Thoracic aorta (tissue), 2 donors: ENCODE measurements around the gene CRTAC1. TPM values are rescaled to one million over a fixed set of nuclear protein-coding genes. Genes with fewer than 3 reads are reported as not detected.

Experiments
- ATAC-seq: fragments of 150-250 bp; one replicate; pipeline ENCODE4 v1.8.0; 2017; ENCODE audit warnings: low read depth; ENCODE audit not compliant: insufficient number of reproducible peaks, low FRiP score
- DNase-seq: peaks from one replicate; pipeline ENCODE4 v3.0.0-alpha.2; 2020; ENCODE audit warnings: low spot score
- H3K27ac ChIP-seq, 2 donors: fragments of 200-600 bp; sonication (generic); 1 replicate in 1 of 2; 2 replicates in 1 of 2; pipeline ENCODE4 v1.5.1; 2016; ENCODE audit warnings: mild to moderate bottlenecking in 2 of 2, moderate library complexity in 2 of 2
- H3K27me3 ChIP-seq: fragments of 200-600 bp; sonication (generic); replicated peaks from 2 replicates; pipeline ENCODE4 v1.6.0; 2016; ENCODE audit warnings: mild to moderate bottlenecking; ENCODE audit not compliant: insufficient read depth
- H3K36me3 ChIP-seq: fragments of 200-600 bp; sonication (generic); one replicate; pipeline ENCODE4 v1.5.1; 2016
- H3K4me1 ChIP-seq, 2 donors: fragments of 200-600 bp; sonication (generic); 1 replicate in 1 of 2; 2 replicates in 1 of 2; pipeline versions ENCODE4 v1.5.1 to v1.6.0; 2016; ENCODE audit warnings: low read depth in 2 of 2, mild to moderate bottlenecking in 1 of 2; ENCODE audit not compliant: control insufficient read depth in 1 of 2
- H3K4me3 ChIP-seq: fragments of 200-600 bp; sonication (generic); 2 replicates; pipeline ENCODE4 v1.5.1; 2016; ENCODE audit warnings: mild to moderate bottlenecking
- H3K9me3 ChIP-seq: fragments of 200-600 bp; sonication (generic); 2 replicates; pipeline ENCODE4 v1.5.1; 2016
- total RNA-seq, 2 donors: library from RNA; depleted of rRNA; stranded (reverse); fragments of >200 nt; gene quantifications; one replicate each; pipeline versions ENCODE4 v1.1.0 to v1.2.3, GENCODE V29; 2016
- TF ChIP-seq, protein P1 (sequence below): fragments of 200-600 bp; sonication (generic); IDR thresholded peaks from one replicate; pipeline ENCODE4 v1.5.1; 2019; ENCODE audit warnings: antibody characterized with exemption

CRTAC1 gene
- total RNA-seq, 2 donors from 2014 or later = 4.3 to 5.2 TPM

DNA sequence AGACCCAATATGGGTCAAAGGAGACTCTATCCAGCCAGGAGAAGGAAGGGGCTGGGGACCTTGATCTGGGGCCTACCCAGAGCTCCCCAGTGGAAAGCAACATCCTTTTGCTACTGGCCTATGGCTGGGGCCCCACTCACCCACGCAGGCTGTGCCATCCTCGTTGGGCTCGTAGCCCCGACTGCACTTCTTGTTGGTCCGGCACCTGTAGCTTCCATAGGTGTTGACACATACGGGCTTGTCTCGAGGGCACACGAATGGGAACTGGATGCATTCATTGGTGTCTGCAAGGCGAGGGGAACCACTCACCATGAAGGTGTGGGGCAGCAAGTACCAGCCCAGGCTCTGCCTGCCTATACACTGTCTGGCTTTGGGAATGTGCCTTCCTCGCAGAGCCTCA is 150.3 kb downstream of the CRTAC1 start:
- DNase-seq (no peak), ATAC-seq (no peak)
- TF ChIP-seq, protein P1, sequence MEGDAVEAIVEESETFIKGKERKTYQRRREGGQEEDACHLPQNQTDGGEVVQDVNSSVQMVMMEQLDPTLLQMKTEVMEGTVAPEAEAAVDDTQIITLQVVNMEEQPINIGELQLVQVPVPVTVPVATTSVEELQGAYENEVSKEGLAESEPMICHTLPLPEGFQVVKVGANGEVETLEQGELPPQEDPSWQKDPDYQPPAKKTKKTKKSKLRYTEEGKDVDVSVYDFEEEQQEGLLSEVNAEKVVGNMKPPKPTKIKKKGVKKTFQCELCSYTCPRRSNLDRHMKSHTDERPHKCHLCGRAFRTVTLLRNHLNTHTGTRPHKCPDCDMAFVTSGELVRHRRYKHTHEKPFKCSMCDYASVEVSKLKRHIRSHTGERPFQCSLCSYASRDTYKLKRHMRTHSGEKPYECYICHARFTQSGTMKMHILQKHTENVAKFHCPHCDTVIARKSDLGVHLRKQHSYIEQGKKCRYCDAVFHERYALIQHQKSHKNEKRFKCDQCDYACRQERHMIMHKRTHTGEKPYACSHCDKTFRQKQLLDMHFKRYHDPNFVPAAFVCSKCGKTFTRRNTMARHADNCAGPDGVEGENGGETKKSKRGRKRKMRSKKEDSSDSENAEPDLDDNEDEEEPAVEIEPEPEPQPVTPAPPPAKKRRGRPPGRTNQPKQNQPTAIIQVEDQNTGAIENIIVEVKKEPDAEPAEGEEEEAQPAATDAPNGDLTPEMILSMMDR = no peak
- Histone ChIP-seq H3K4me1 (peaks cover 0 to 10% of the 10 kb centered on the region in 2 donors), H3K4me3 (no peak overlapping the region), H3K27ac (no peak overlapping the region), H3K9me3 (no peaks in the 10 kb centered on the region), H3K27me3 (no peaks in the 10 kb centered on the region), H3K36me3 (no peaks in the 10 kb centered on the region)

DNA sequence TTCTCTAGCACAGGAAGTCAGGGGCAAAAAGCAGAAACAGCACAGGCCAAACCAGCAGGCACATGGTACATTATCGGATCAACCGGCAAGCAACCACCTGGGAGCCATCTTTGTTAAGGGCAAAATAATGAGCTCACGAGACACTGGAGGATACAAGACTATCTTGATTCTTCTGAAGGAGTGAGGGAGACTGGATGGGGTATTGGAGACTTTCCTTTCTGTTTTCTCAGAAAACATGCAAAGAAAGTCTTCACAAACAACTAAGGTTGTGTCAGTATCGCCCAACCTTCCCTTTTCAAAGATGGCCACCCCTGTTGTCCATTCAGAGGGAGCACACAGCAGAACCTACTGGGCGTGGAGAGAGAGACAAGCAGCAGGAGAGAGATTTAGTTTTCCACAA is 151.2 kb downstream of the CRTAC1 start:
- DNase-seq (no peak), ATAC-seq (no peak)
- no peaks in the 10 kb centered on the region for H3K36me3 ChIP-seq
- no peak overlapping the region for H3K27ac ChIP-seq
- H3K27me3 ChIP-seq = no peaks in the 10 kb centered on the region
- H3K9me3 ChIP-seq = no peaks in the 10 kb centered on the region
- H3K4me3 ChIP-seq = no peak overlapping the region
- TF ChIP-seq, protein P1 = no peak
- H3K4me1 ChIP-seq = peaks cover 0 to 10% of the 10 kb centered on the region in 2 donors

DNA sequence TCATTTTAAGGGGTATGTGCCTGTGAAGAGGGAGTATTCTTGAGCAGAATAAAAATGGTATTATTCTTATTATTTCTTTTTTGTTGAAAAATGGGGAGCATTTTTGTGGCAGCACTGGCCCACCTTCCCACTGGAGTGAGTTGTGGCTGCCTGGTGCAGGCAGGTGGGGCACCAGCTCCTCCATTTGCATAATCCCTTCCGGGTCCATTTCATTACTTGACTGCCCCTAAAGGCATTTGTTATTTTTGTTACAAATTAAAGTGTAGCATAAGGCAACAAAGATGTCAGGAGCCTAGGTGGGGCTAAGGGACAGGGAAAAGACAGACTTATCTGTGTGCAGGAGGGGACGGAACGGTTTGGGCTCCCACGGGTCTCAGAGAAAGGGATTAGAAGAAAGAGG is 154.0 kb downstream of the CRTAC1 start:
- H3K4me1 ChIP-seq = no peaks in the 10 kb centered on the region
- H3K36me3 ChIP-seq = no peaks in the 10 kb centered on the region
- ATAC-seq (no peak), DNase-seq (no peak)
- no peaks in the 10 kb centered on the region for H3K27me3 ChIP-seq
- H3K27ac ChIP-seq = no peak overlapping the region
- no peaks in the 10 kb centered on the region for H3K9me3 ChIP-seq
- TF ChIP-seq, protein P1 = no peak
- no peak overlapping the region for H3K4me3 ChIP-seq

DNA sequence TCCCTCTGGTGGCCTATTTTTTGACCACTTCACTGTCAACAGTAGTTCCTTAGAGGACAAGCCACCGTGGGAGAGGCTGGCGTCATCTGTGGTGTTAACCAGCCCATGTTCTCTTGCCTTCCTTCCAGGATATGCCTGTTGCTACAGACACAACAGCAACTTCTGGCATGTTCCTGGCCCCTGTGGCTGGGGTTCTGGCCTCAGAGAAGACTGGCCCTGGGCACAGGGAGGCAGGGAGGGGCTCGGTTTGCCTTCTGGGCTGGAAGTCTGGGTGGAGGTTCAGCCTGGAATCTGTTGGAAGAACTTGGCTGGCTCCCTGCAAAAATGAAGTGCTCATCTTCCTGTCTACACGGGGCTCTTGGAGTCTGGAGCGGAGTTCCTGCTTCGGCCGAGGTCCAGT is 155.0 kb downstream of the CRTAC1 start:
- TF ChIP-seq, protein P1 = no peak
- peak; percentile 61 for ATAC-seq
- Histone ChIP-seq H3K4me3 (no peak overlapping the region), H3K36me3 (no peaks in the 10 kb centered on the region), H3K4me1 (no peaks in the 10 kb centered on the region), H3K27me3 (no peaks in the 10 kb centered on the region), H3K9me3 (no peaks in the 10 kb centered on the region), H3K27ac (peak overlapping the region in 1 of 2 donors; percentile 40)
- no peak for DNase-seq

DNA sequence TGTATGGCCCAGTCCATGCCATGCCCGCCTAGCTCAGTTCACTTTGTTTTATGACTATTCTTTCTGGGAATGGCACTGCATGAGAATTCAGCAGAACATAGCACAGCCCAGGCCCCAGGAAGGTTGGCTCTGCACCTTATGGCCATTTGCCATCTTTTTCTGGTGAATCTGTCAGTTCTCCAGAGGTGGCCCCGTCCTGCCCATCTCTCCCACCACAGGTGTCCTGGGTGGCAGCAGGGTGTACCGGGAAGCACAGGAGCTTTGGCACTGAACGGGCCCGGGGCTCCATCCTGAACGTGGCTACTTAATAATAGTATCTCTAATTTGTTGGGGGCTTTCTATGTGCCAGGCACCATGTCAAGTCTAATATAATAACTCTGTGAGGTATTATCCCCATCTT is 156.1 kb downstream of the CRTAC1 start:
- H3K4me3 ChIP-seq = no peak overlapping the region
- H3K4me1 ChIP-seq = peaks cover 0 to under 1% of the 10 kb centered on the region in 2 donors
- H3K27me3 ChIP-seq = no peaks in the 10 kb centered on the region
- TF ChIP-seq, protein P1 = no peak
- DNase-seq (no peak), ATAC-seq (no peak)
- no peaks in the 10 kb centered on the region for H3K9me3 ChIP-seq
- H3K36me3 ChIP-seq = no peaks in the 10 kb centered on the region
- peak overlapping the region in 1 of 2 donors; percentile 40 for H3K27ac ChIP-seq
